ENCODE results near the gene APLNR.

- TF ChIP-seq CTCF (IDR thresholded peaks at IDR 0.05): no peak
- TF ChIP-seq NFYB (CRISPR knock-in tag; conservative IDR thresholded peaks at IDR 0.05; ENCODE audit: low read depth): no peak
- no peak for TF ChIP-seq USF2 (CRISPR knock-in tag; IDR thresholded peaks at IDR 0.05)
- TF ChIP-seq TCF7 (CRISPR knock-in tag; IDR thresholded peaks at IDR 0.05; ENCODE audit: low read depth): no peak
- no peak for TF ChIP-seq HMGA2 (CRISPR knock-in tag; IDR thresholded peaks at IDR 0.05)
Observed at GRCh38 chr11:57273448-57274058, 36.5 kb upstream of the APLNR start.
